Panc1 (cell line): ENCODE results near the gene RBPJL.

Experiments
- POLR2AphosphoS5 ChIP-seq: IDR thresholded peaks from 2 replicates; pipeline ENCODE4 v1.6.1; 2012; ENCODE audit warnings: mild to moderate bottlenecking, low read depth, low read length, moderate library complexity
- REST ChIP-seq, 2 experiments: IDR thresholded peaks; 2 replicates each; pipeline ENCODE4 v1.6.1; 2011 to 2012; ENCODE audit warnings: low read depth in 2 of 2, control low read depth in 1 of 2, low read length in 1 of 2, mild to moderate bottlenecking in 1 of 2, moderate library complexity in 1 of 2; ENCODE audit not compliant: insufficient read depth in 1 of 2
- SIN3A ChIP-seq: IDR thresholded peaks from 2 replicates; pipeline ENCODE4 v1.6.1; 2012; ENCODE audit warnings: low read depth, mild to moderate bottlenecking, low read length, moderate library complexity, borderline replicate concordance; ENCODE audit not compliant: insufficient read depth
- TCF7L2 ChIP-seq: IDR thresholded peaks from 2 replicates; pipeline ENCODE4 v1.6.1; 2011; ENCODE audit warnings: mild to moderate bottlenecking, low read depth, low read length, inconsistent platforms
- TF ChIP-seq, protein P1 (sequence below): fragments of 450-650 bp; IDR thresholded peaks from 2 replicates; pipeline ENCODE4 v1.5.1; 2017; ENCODE audit warnings: mild to moderate bottlenecking

DNA sequence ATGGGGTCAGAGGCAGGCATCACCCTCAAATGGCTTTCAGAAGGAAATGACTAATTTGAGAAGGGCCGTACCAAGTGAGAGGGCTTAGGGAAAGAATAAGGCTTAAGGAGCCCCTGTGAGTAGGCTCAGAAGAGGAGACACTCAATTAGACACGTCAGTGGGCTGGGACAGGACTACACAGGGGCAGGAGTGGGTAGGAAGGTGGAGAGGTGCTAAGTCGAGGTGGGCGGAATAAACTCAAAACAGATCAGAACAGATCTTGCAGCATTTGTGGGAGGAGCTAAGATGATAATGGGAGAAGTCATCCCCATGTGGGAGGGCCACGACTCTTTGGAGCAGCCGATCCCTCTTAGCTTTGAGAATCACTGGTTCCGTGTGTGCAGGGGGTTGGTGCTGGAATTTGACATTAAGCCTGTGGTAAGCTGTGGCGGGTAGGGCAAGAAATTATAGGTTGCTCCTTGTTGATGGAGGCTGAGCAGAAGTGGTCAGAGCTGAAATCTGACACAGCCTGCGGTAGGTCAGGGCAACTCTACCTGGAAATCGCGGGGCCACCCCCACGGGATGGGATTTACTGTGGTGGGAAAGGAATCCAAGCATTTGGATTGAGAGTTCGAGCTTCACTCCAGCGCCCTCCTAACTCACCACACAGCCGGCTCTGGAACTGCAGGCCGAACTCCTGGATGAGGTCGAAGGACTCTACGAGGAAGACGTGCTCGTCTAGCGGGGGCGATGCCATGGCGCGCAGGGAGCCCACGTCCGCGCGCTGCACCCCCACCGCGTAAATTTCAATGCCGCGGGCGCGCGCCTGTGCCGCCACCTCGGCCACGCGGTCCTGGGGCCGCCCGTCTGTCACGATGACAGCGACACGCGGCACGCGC lies 2.8 kb upstream of the RBPJL start:
- TF ChIP-seq, protein P1, sequence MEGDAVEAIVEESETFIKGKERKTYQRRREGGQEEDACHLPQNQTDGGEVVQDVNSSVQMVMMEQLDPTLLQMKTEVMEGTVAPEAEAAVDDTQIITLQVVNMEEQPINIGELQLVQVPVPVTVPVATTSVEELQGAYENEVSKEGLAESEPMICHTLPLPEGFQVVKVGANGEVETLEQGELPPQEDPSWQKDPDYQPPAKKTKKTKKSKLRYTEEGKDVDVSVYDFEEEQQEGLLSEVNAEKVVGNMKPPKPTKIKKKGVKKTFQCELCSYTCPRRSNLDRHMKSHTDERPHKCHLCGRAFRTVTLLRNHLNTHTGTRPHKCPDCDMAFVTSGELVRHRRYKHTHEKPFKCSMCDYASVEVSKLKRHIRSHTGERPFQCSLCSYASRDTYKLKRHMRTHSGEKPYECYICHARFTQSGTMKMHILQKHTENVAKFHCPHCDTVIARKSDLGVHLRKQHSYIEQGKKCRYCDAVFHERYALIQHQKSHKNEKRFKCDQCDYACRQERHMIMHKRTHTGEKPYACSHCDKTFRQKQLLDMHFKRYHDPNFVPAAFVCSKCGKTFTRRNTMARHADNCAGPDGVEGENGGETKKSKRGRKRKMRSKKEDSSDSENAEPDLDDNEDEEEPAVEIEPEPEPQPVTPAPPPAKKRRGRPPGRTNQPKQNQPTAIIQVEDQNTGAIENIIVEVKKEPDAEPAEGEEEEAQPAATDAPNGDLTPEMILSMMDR = no peak
- no peak for TF ChIP-seq POLR2AphosphoS5
- TF ChIP-seq TCF7L2 = no peak
- no peak for TF ChIP-seq SIN3A
- TF ChIP-seq REST (IDR thresholded peaks at IDR 0.05; ENCODE audit: insufficient read depth in 1 of 2, low read depth in 2 of 2, low read length in 1 of 2) = no peak
